SH-SY5Y (cell line): ENCODE results near the gene EPB41L2.

ENCODE experiments used
- GATA2 ChIP-seq: IDR thresholded peaks from 2 replicates; pipeline ENCODE4 v1.6.1; 2011; ENCODE audit warnings: mild to moderate bottlenecking, low read depth, low read length
- GATA3 ChIP-seq: IDR thresholded peaks from 2 replicates; pipeline ENCODE4 v1.6.1; 2011; ENCODE audit warnings: low read depth, mild to moderate bottlenecking, low read length, moderate library complexity

DNA sequence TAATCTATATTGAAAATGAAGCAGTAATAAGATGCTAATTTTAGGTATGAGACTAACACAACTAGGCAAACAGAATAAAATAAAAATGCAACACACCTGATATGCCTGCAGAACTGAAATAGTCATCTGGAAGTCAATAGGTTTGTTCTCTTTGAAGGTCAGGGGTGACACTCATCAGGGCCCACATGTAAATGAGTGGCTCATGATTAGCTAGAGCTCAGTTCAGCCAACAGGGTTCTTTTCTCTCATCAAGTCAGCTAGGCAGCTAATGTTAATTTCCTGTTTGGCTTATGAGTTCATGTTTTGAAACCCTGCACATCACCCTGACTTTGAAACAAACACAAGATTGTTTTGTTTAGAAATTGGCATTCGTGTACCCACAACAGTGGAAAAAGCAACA is 212.0 kb downstream of the EPB41L2 start:
- no peak for TF ChIP-seq GATA2
- no peak for TF ChIP-seq GATA3
